GM21528 (cell line): ENCODE measurements around the gene FIZ1.
"Not testable (repeated sequence)": the region's sequence is repeated elsewhere in the genome, so short reads cannot be mapped to it uniquely, and the experiment has no call there.

Source experiments
- ATAC-seq: cut with Tn5 transposase; IDR thresholded peaks from one replicate; pipeline ENCODE4 v1.9.1; 2021; ENCODE audit warnings: mild to moderate bottlenecking, moderate library complexity; ENCODE audit not compliant: unreplicated experiment, low FRiP score

Gene FIZ1

GRCh38 chr19:55578761-55579747 is 20.3 kb downstream of the FIZ1 start:
- ATAC-seq, result no peak

GRCh38 chr19:55578031-55578760 is 21.1 kb downstream of the FIZ1 start:
- no peak for ATAC-seq

- ATAC-seq, result no peak
Measured at GRCh38 chr19:55576746-55577145, 22.6 kb downstream of the FIZ1 start.

GRCh38 chr19:55573929-55574328 is 25.4 kb downstream of the FIZ1 start:
- not testable (repeated sequence) for ATAC-seq

- ATAC-seq, result not testable (repeated sequence)
Measured at GRCh38 chr19:55569477-55569876, 29.8 kb downstream of the FIZ1 start.

GRCh38 chr19:55567708-55568328 is 31.5 kb downstream of the FIZ1 start:
- ATAC-seq, result no peak

- no peak for ATAC-seq
Measured at GRCh38 chr19:55566823-55567222, 32.5 kb downstream of the FIZ1 start.

- ATAC-seq, result no peak
Measured at GRCh38 chr19:55563261-55563690, 36.0 kb downstream of the FIZ1 start.

- ATAC-seq, result no peak
Measured at GRCh38 chr19:55559684-55560083, 39.6 kb downstream of the FIZ1 start.

GRCh38 chr19:55554741-55555152 is 44.6 kb downstream of the FIZ1 start:
- ATAC-seq, result no peak

GRCh38 chr19:55554302-55554701 is 45.0 kb downstream of the FIZ1 start:
- ATAC-seq, result no peak

- ATAC-seq, result no peak
Measured at GRCh38 chr19:55553217-55554182, 45.8 kb downstream of the FIZ1 start.

GRCh38 chr19:55552620-55553019 is 46.7 kb downstream of the FIZ1 start:
- no peak for ATAC-seq

GRCh38 chr19:55552206-55552605 is 47.1 kb downstream of the FIZ1 start:
- ATAC-seq, result no peak

GRCh38 chr19:55550321-55550650 is 49.0 kb downstream of the FIZ1 start:
- ATAC-seq, result no peak

- ATAC-seq, result no peak
Measured at GRCh38 chr19:55549500-55550320, 49.6 kb downstream of the FIZ1 start.

- ATAC-seq, result no peak
Measured at GRCh38 chr19:55546822-55547614, 52.3 kb downstream of the FIZ1 start.

- ATAC-seq, result no peak
Measured at GRCh38 chr19:55546011-55546410, 53.3 kb downstream of the FIZ1 start.
